H9 (cell line): ENCODE measurements around the gene NKAIN2. TPM values are rescaled to one million over a fixed set of nuclear protein-coding genes. Genes with fewer than 3 reads are reported as not detected.

Experiments
- DNase-seq: peaks from one replicate; pipeline ENCODE4 v3.0.0-alpha.2; 2017
- H2AFZ ChIP-seq: one replicate; pipeline ENCODE4 v1.6.1; 2013; ENCODE audit warnings: mild to moderate bottlenecking, low read length, control low read depth, moderate library complexity
- H2AK5ac ChIP-seq: 2 replicates; pipeline ENCODE4 v1.6.1; 2013; ENCODE audit warnings: low read length, control low read depth, mixed read lengths; ENCODE audit not compliant: insufficient read length
- H2BK120ac ChIP-seq: one replicate; pipeline ENCODE4 v1.6.1; 2013; ENCODE audit warnings: low read depth, mild to moderate bottlenecking, low read length, control low read depth, inconsistent platforms; ENCODE audit not compliant: poor library complexity, severe bottlenecking
- H2BK12ac ChIP-seq: 2 replicates; pipeline ENCODE4 v1.6.1; 2013; ENCODE audit warnings: low read length, control low read depth, mixed read lengths, low read depth; ENCODE audit not compliant: insufficient read length
- H2BK15ac ChIP-seq: 2 replicates; pipeline ENCODE4 v1.6.1; 2013; ENCODE audit warnings: low read depth, low read length, control low read depth
- H2BK20ac ChIP-seq: one replicate; pipeline ENCODE4 v1.6.1; 2013; ENCODE audit warnings: low read depth, mild to moderate bottlenecking, low read length, control low read depth, inconsistent platforms; ENCODE audit not compliant: poor library complexity, severe bottlenecking
- H2BK5ac ChIP-seq: 2 replicates; pipeline ENCODE4 v1.6.1; 2013; ENCODE audit warnings: low read length, control low read depth, mixed read lengths; ENCODE audit not compliant: insufficient read length
- H3K14ac ChIP-seq: 2 replicates; pipeline ENCODE4 v1.6.1; 2013; ENCODE audit warnings: low read length, control low read depth; ENCODE audit not compliant: insufficient read depth
- H3K18ac ChIP-seq: 2 replicates; pipeline ENCODE4 v1.6.1; 2013; ENCODE audit warnings: low read depth, mild to moderate bottlenecking, mixed read lengths, low read length, control low read depth; ENCODE audit not compliant: insufficient read length
- H3K23ac ChIP-seq: 2 replicates; pipeline ENCODE4 v1.6.1; 2013; ENCODE audit warnings: low read length, control low read depth, mixed read lengths, low read depth; ENCODE audit not compliant: insufficient read length
- H3K23me2 ChIP-seq: 2 replicates; pipeline ENCODE4 v1.6.1; 2013; ENCODE audit warnings: low read depth, mild to moderate bottlenecking, mixed read lengths, low read length, control low read depth; ENCODE audit not compliant: insufficient read length, poor library complexity, severe bottlenecking
- H3K27ac ChIP-seq: 2 replicates; pipeline ENCODE4 v1.5.1; 2013; ENCODE audit warnings: low read length, control low read depth, mixed read lengths, low read depth; ENCODE audit not compliant: insufficient read length
- H3K27me3 ChIP-seq: 2 replicates; pipeline ENCODE4 v1.6.1; 2013; ENCODE audit warnings: low read length, control low read depth, inconsistent platforms; ENCODE audit not compliant: insufficient read depth
- H3K4ac ChIP-seq: 2 replicates; pipeline ENCODE4 v1.6.1; 2013; ENCODE audit warnings: low read depth, mild to moderate bottlenecking, control low read depth, inconsistent platforms, low read length, moderate library complexity
- H3K4me1 ChIP-seq: 2 replicates; pipeline ENCODE4 v1.6.1; 2013; ENCODE audit warnings: low read length, control low read depth, inconsistent platforms; ENCODE audit not compliant: insufficient read depth
- H3K4me2 ChIP-seq: 2 replicates; pipeline ENCODE4 v1.6.1; 2013; ENCODE audit warnings: low read length, control low read depth, mixed read lengths; ENCODE audit not compliant: insufficient read length, insufficient read depth
- H3K56ac ChIP-seq: 2 replicates; pipeline ENCODE4 v1.6.1; 2013; ENCODE audit warnings: low read depth, mild to moderate bottlenecking, mixed read lengths, low read length, control low read depth; ENCODE audit not compliant: insufficient read length
- H3K79me1 ChIP-seq: 2 replicates; pipeline ENCODE4 v1.6.1; 2013; ENCODE audit warnings: low read depth, mild to moderate bottlenecking, moderate library complexity, low read length, control low read depth, inconsistent platforms; ENCODE audit not compliant: insufficient read depth, poor library complexity, severe bottlenecking
- H3K79me2 ChIP-seq: 2 replicates; pipeline ENCODE4 v1.6.1; 2013; ENCODE audit warnings: low read length, control low read depth, inconsistent platforms; ENCODE audit not compliant: insufficient read depth
- H3K9ac ChIP-seq: 2 replicates; pipeline ENCODE4 v1.6.1; 2013; ENCODE audit warnings: low read length, control low read depth, mixed read lengths; ENCODE audit not compliant: insufficient read length; ENCODE audit errors: extremely low read depth
- H3K9me3 ChIP-seq: one replicate; pipeline ENCODE4 v1.6.1; 2013; ENCODE audit warnings: low read depth, low read length, inconsistent platforms; ENCODE audit not compliant: control insufficient read depth
- H3T11ph ChIP-seq: one replicate; pipeline ENCODE4 v1.6.1; 2013; ENCODE audit warnings: mild to moderate bottlenecking, low read length, control low read depth, inconsistent platforms
- H4K20me1 ChIP-seq: one replicate; pipeline ENCODE4 v1.6.1; 2013; ENCODE audit not compliant: control insufficient read depth, insufficient read length, insufficient read depth
- H4K5ac ChIP-seq: 2 replicates; pipeline ENCODE4 v1.6.1; 2013; ENCODE audit warnings: low read depth, mild to moderate bottlenecking, mixed read lengths, low read length, control low read depth; ENCODE audit not compliant: insufficient read length
- H4K8ac ChIP-seq: replicated peaks from 2 replicates; pipeline ENCODE4 v1.6.1; 2013; ENCODE audit warnings: low read length, control low read depth, mixed read lengths, low read depth; ENCODE audit not compliant: insufficient read length
- H4K91ac ChIP-seq: 2 replicates; pipeline ENCODE4 v1.6.1; 2013; ENCODE audit warnings: low read depth, mild to moderate bottlenecking, moderate library complexity, mixed read lengths, low read length, control low read depth; ENCODE audit not compliant: insufficient read length
- H3K27ac Mint-ChIP-seq, 3 experiments: 2 replicates in 2 of 3; 3 replicates in 1 of 3; pipeline ENCODE4 v1.8.0; 2020 to 2021; ENCODE audit warnings: mixed read lengths in 3 of 3, mild to moderate bottlenecking in 1 of 3, moderate library complexity in 1 of 3
- H3K27me3 Mint-ChIP-seq: 2 replicates; pipeline ENCODE4 v1.8.0; 2021; ENCODE audit warnings: low read depth, mild to moderate bottlenecking, moderate library complexity, mixed read lengths
- H3K36me3 Mint-ChIP-seq, 3 experiments: 2 replicates in 2 of 3; 3 replicates in 1 of 3; pipeline ENCODE4 v1.8.0; 2020 to 2021; ENCODE audit warnings: low read depth in 3 of 3, mixed read lengths in 3 of 3; ENCODE audit not compliant: insufficient read depth in 1 of 3
- H3K4me1 Mint-ChIP-seq, 2 experiments: 2 replicates each; pipeline ENCODE4 v1.8.0; 2020; ENCODE audit warnings: mixed read lengths in 2 of 2
- H3K4me3 Mint-ChIP-seq, 2 experiments: 2 replicates in 1 of 2; 3 replicates in 1 of 2; pipeline ENCODE4 v1.8.0; 2020 to 2021; ENCODE audit warnings: mild to moderate bottlenecking in 2 of 2, mixed read lengths in 2 of 2, moderate library complexity in 1 of 2
- H3K9me3 Mint-ChIP-seq, 2 experiments: 2 replicates in 1 of 2; 3 replicates in 1 of 2; pipeline ENCODE4 v1.8.0; 2020; ENCODE audit warnings: mild to moderate bottlenecking in 2 of 2, mixed read lengths in 2 of 2, moderate library complexity in 1 of 2
- CTCF ChIP-seq: fragments of 200-600 bp; sonication (generic); conservative IDR thresholded peaks from 3 replicates; pipeline ENCODE4 v1.8.0; 2021; ENCODE audit warnings: antibody characterized with exemption, mild to moderate bottlenecking
- WGBS: extraction: QIAGEN DNeasy Blood & Tissue Kit; methylation state at CpG from one replicate; pipeline ENCODE4 v1.1.7; 2013; ENCODE audit warnings: missing lambda C conversion rate, low lambda C conversion rate, mixed read lengths; ENCODE audit not compliant: insufficient read length; ENCODE audit errors: extremely low coverage; 5-methylcytosine and 5-hydroxymethylcytosine counted together
- total RNA-seq: library from RNA; stranded (reverse); gene quantifications from 2 replicates; pipeline ENCODE4 v1.2.1, GENCODE V29; 2021

NKAIN2 gene
- total RNA-seq, 1 experiment from 2014 or later, result 0.17 TPM

GRCh38 chr6:123859291-123859690, 55.6 kb downstream of the NKAIN2 start:
- Histone ChIP-seq H4K5ac (no peak overlapping the region), H3K23ac (no peak overlapping the region), H3K27me3 (no peaks in the 10 kb centered on the region), H3K27ac (no peak overlapping the region), H4K91ac (no peak overlapping the region), H4K20me1 (no peaks in the 10 kb centered on the region), H2AK5ac (no peak overlapping the region), H2BK15ac (no peak overlapping the region), H3K18ac (no peak overlapping the region), H3K79me2 (no peaks in the 10 kb centered on the region), H4K8ac (no peak overlapping the region), H3K56ac (no peak overlapping the region), H2BK5ac (no peak overlapping the region), H2BK12ac (no peak overlapping the region), H3K9ac (no peak overlapping the region), H3K4me2 (no peak overlapping the region), H2BK20ac (no peak overlapping the region), H3K4ac (no peak overlapping the region), H3K79me1 (no peaks in the 10 kb centered on the region), H3K14ac (no peak overlapping the region), H3T11ph (no peak overlapping the region), H3K9me3 (no peaks in the 10 kb centered on the region), H3K4me1 (no peaks in the 10 kb centered on the region), H2AFZ (no peak overlapping the region), H3K23me2 (no peaks in the 10 kb centered on the region), H2BK120ac (no peak overlapping the region)
- Mint-ChIP-seq H3K4me3 (no peak overlapping the region), H3K36me3 (no peaks in the 10 kb centered on the region), H3K27me3 (peaks cover 2% of the 10 kb centered on the region; the same call in 1 of the 2 replicates), H3K27ac (no peak overlapping the region), H3K4me1 (no peaks in the 10 kb centered on the region), H3K9me3 (no peaks in the 10 kb centered on the region)
- no peak for TF ChIP-seq CTCF
- no CpG with 5 or more reads among the region's 1 CpG for WGBS
- no peak for DNase-seq
